SH-SY5Y (cell line): ENCODE results near the gene SLC6A9.

Experiments used
- GATA2 ChIP-seq: IDR thresholded peaks from 2 replicates; pipeline ENCODE4 v1.6.1; 2011; ENCODE audit warnings: mild to moderate bottlenecking, low read depth, low read length
- GATA3 ChIP-seq: IDR thresholded peaks from 2 replicates; pipeline ENCODE4 v1.6.1; 2011; ENCODE audit warnings: low read depth, mild to moderate bottlenecking, low read length, moderate library complexity

DNA sequence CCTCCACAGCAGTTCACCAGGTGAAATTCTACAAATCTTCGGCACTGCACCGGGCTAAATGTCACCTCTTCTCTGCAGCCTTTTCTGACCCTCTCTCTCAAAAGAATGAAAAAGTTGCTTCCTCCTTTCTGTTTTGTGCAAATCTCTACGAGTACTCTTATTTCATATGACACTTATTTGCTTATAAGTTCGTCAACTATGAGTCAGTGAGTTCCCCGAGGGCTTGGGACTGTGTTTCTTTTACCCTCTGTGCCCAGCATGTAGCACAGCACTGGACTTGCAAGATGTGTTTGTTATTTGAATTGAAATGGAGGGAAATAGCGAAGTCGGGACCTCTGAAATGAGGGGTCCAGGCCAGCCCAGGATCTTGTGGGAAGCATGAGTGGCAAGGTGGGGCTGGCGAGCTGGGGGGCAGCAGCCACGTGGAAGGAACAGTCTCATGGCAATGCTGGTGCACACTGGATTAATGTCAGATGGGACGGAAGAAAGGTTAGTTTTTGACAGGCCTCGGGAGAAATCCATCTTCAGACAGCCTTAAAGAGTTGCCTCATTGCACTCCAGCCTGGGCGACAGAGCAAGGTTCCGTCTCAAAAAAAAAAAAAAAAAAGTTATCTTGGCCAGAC, 6.2 kb downstream of the SLC6A9 start:
- TF ChIP-seq GATA2 (no peak), GATA3 (no peak)
